Dermis blood vessel endothelial cell (primary cell): ENCODE data around the gene AGBL5. TPM values are rescaled to one million over a fixed set of nuclear protein-coding genes. Genes with fewer than 3 reads are reported as not detected.

ENCODE experiments used
- DNase-seq: peaks from one replicate; pipeline ENCODE4 v3.0.0; 2010
- total RNA-seq: library from RNA; depleted of rRNA; stranded (reverse); fragments of >200 nt; gene quantifications from 2 replicates; pipeline ENCODE4 v1.2.3, GENCODE V29; 2014

Gene AGBL5
- total RNA-seq, 1 donor from 2014 or later = 17.0 TPM

DNA sequence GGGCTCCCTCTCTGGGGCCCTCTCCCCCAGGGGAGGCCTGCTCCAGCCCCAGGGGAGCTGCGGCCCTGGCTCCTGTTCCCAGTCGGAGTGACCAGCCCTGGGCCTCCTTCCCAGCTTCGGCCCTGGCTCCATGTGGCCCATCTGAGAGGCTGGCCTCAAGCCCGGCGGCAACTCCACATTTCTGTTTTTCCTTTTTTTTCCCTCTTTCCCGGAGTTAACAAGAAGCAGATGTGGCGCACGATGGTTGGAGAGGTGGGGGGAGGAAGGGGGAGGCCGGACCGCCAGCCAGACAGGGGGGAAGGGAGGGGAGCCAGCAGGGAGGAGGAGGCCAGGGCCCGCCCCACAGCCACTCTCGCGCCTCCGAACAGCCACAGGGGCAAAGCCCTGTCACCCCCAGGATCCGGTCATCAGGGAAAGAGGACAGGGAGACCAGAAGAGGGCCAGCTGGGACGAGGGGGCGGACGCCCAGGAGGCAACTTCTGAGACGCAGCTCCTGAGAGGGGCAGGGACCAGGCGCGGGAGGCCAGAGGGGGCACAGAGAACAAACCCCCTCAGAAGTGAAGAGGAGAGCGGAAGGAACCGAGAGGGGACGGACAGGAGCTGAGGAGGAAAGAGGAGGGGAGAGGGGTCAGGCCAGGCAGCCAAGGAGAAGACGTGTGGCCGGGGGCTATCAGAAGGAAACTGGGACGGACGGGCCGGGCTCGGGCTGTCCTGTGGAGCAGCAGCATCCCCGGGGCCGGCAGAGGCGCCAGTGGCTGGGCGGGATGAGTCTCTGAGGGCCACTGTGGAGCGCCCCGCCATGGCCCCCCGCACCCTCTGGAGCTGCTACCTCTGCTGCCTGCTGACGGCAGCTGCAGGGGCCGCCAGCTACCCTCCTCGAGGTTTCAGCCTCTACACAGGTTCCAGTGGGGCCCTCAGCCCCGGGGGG is 27.1 kb downstream of the AGBL5 start, which contains the start of gene EMILIN1:
Gene EMILIN1, plus strand, starts transcription at position 349 of the 928 bp plus-strand sequence. Its CDS starts 451 bp downstream, at position 800.
- DNase-seq = no peak

DNA sequence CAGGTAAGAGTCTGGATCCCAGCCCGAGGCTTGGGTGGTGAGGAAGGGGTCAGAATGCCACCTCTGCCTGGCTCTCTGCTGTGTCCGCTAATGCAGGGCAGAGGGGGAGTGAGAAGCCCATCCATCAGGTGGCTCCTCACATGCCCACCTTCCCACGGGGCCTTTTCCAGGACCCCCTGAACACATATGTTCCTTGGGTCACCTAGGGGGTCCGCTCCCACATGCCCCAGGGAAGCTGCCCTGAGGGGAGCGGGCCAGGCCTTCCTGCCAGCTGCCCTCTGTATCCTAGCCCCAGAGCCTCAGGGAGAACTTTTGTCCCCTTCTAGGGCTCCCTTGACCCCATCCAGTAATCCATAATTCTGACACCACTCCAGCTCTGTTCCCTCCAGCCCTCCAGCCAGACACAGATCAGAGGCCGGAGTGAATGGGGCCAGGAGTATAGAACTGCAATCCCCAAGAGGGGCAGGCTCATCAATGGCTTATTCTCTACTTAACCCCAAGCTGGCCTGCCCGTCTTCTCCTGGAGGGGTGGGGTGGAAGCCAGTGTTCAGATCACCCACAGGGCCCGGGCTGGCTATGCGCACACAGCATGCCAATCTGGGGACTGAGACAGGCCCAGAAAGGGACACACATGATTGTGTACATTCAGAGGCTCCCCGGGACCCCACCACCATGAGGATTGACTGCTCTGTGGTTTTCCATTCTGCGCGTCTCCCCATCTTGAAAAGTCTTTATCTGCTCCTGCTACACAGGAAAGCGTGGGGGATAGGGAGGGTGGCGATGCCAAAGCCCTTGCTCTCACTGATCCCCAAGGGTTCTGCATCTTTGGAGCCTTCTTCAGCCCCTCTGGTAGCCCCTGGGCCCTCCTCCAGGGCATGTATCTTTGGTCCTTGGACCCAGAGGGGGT is 28.0 kb downstream of the AGBL5 start:
- no peak for DNase-seq

DNA sequence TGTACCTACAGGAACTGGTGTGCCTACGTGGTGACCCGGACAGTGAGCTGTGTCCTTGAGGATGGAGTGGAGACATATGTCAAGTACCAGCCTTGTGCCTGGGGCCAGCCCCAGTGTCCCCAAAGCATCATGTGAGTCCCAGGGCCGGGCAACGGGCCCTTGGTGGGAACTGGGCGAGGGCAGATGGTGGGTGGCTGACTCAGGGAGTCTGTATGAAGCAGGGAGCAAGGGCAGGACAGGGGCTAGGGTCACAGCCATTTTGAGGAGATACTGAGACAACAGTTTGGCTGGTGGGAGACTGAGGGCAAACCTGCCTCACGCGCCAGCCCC is 28.6 kb downstream of the AGBL5 start:
- no peak for DNase-seq

DNA sequence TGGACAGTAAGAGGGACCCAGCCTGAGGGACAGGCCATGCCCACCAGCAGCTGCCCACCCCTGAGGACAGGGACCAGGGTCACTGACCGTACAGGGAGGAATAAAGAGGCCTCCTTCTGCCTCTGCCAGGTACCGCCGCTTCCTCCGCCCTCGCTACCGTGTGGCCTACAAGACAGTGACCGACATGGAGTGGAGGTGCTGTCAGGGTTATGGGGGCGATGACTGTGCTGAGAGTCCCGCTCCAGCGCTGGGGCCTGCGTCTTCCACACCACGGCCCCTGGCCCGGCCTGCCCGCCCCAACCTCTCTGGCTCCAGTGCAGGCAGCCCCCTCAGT is 29.1 kb downstream of the AGBL5 start:
- no peak for DNase-seq

DNA sequence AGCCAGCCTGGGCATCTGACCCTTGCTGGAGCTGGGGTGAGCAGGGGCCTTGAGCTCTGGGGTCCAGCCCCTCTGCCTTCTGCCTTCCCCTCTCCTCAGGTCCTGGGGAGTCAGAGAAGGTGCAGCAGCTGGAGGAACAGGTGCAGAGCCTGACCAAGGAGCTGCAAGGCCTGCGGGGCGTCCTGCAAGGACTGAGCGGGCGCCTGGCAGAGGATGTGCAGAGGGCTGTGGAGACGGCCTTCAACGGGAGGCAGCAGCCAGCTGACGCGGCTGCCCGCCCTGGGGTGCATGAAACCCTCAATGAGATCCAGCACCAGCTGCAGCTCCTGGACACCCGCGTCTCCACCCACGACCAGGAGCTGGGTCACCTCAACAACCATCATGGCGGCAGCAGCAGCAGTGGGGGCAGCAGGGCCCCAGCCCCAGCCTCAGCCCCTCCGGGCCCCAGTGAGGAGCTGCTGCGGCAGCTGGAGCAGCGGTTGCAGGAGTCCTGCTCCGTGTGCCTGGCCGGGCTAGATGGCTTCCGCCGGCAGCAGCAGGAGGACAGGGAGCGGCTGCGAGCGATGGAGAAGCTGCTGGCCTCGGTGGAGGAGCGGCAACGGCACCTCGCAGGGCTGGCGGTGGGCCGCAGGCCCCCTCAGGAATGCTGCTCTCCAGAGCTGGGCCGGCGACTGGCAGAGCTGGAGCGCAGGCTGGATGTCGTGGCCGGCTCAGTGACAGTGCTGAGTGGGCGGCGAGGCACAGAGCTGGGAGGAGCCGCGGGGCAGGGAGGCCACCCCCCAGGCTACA is 30.7 kb downstream of the AGBL5 start:
- DNase-seq = no peak

DNA sequence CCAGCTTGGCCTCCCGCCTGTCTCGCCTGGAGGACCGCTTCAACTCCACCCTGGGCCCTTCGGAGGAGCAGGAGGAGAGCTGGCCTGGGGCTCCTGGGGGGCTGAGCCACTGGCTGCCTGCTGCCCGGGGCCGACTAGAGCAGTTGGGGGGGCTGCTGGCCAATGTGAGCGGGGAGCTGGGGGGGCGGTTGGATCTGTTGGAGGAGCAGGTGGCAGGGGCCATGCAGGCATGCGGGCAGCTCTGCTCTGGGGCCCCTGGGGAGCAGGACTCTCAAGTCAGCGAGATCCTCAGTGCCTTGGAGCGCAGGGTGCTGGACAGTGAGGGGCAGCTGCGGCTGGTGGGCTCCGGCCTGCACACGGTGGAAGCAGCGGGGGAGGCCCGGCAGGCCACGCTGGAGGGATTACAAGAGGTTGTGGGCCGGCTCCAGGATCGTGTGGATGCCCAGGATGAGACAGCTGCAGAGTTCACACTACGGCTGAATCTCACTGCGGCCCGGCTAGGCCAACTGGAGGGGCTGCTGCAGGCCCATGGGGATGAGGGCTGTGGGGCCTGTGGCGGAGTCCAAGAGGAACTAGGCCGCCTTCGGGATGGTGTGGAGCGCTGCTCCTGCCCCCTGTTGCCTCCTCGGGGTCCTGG is 31.4 kb downstream of the AGBL5 start:
- DNase-seq = no peak

DNA sequence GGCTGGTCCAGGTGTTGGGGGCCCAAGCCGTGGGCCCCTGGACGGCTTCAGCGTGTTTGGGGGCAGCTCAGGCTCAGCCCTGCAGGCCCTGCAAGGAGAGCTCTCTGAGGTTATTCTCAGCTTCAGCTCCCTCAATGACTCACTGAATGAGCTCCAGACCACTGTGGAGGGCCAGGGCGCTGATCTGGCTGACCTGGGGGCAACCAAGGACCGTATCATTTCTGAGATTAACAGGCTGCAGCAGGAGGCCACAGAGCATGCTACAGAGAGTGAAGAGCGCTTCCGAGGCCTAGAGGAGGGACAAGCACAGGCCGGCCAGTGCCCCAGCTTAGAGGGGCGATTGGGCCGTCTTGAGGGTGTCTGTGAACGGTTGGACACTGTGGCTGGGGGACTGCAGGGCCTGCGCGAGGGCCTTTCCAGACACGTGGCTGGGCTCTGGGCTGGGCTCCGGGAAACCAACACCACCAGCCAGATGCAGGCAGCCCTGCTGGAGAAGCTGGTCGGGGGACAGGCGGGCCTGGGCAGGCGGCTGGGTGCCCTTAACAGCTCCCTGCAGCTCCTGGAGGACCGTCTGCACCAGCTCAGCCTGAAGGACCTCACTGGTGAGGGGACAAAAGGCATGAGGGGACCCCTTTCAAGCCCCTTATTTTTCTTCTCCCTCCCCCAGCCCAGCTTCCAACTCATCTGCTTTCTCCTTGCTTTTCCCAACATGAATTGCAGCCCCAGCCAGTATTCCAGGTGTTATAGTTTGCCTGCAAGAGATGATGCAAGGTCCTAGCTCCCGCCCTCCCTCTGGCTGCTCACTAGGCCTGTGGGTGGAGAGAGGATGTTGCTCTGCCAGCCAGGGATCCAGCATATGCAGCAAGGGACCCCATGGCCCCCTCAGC is 32.2 kb downstream of the AGBL5 start:
- no peak for DNase-seq

DNA sequence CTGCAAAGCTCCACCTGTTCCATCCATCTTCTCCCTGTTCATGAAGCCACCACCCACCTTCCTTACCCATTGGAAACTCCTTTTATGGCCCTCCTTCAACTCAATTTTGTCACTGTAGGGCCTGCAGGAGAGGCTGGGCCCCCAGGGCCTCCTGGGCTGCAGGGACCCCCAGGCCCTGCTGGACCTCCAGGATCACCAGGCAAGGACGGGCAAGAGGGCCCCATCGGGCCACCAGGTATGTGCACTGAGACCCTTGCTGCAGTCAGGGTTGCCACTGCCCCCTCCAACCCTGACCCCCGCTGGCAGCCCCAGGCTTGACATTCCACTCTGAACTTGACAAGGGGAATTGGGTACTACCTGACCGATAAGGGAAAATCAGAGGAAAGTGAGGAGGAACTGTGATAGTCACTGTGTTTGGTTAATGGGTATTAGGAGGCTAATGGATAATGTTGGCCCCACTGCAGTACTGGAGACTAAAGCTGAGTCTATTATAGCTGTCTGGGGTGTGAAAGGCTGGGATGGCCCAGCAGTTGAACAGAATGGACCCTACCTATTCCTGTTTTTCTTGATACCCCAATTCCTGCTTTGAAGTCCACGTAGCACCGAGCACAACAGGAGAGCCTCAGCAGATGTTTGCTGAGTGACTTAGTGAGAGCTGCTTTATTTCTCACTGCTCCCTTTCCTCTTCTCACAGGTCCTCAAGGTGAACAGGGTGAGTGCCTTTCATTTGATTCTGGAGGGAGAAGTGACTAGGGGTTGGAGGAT is 33.0 kb downstream of the AGBL5 start:
- no peak for DNase-seq

DNA sequence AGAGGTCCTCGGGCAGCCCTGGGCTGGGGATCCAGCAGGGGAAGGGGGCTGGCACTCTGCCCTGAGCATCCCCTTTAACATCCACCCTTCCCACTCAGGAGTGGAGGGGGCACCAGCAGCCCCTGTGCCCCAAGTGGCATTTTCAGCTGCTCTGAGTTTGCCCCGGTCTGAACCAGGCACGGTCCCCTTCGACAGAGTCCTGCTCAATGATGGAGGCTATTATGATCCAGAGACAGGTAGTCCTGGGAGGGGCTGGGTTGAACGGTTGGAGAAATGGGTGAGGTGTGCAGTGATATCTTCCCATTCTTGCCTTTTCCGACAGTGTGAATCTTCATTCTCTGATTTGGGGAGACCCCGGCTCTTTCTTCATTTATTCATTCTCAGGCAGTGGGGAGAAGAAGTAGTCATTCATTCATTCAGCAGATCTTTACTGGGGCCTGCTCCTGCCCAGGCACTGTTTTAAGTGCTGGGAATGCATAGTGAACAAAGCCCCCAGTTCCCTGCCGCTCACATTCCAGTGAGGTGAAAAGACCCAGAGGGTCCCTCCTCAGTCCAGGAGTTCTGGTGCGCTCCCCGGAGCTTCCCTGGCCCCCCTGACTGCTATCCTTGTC is 33.7 kb downstream of the AGBL5 start:
- DNase-seq = no peak

DNA sequence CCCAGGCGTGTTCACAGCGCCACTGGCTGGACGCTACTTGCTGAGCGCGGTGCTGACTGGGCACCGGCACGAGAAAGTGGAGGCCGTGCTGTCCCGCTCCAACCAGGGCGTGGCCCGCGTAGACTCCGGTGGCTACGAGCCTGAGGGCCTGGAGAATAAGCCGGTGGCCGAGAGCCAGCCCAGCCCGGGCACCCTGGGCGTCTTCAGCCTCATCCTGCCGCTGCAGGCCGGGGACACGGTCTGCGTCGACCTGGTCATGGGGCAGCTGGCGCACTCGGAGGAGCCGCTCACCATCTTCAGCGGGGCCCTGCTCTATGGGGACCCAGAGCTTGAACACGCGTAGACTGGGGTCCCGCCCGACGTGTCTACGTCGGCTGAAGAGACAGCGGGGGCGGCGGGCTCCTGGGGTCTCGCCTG is 34.2 kb downstream of the AGBL5 start:
- peak; percentile 81 for DNase-seq

DNA sequence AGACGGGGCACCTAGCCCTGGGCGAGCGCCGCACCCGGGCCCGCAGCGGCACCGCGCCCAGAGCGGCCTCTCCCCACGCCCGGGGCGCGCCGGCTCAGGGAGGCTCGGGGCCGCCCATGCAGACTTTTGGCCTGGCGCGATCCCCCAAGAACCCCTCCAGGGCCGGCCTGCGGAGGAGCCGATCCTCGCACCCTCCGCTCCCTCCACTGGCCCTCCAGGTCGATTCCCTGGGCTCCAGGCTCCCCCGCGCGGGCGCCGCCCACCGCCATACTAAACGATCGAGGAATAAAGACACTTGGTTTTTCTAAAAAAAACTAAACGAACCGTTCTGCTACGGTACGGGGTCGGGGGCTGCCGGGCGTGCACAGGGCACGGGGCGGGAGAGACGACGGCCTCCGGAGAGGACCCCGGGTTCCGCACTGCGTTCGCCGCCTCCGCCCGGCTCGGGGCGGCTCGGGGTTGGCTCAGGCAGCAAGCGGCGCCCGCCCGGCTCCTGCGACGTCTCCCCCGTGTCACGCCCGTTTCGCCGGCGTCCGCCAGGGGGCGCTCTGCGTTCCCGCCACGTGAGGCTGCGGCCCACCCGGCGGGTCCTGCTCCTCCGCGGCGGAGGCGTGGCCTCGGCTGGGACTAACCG is 34.7 kb downstream of the AGBL5 start:
- peak; percentile 95 for DNase-seq

DNA sequence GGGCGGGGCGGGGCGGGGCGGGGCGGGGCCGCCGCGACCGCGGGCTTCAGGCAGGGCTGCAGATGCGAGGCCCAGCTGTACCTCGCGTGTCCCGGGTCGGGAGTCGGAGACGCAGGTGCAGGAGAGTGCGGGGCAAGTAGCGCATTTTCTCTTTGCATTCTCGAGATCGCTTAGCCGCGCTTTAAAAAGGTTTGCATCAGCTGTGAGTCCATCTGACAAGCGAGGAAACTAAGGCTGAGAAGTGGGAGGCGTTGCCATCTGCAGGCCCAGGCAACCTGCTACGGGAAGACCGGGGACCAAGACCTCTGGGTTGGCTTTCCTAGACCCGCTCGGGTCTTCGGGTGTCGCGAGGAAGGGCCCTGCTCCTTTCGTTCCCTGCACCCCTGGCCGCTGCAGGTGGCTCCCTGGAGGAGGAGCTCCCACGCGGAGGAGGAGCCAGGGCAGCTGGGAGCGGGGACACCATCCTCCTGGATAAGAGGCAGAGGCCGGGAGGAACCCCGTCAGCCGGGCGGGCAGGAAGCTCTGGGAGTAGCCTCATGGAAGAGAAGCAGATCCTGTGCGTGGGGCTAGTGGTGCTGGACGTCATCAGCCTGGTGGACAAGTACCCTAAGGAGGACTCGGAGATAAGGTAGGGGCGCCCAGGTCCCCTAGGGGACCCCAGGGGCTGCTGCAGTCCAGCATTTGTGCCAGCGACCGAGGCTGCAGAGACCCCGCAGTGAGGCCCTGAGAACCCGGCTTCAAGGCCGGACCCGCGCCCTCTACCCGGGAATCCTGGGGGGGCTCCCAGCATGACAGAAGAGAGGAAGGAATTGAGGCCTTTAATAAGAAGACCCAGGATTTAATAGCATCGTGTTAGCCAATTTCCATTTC is 35.5 kb downstream of the AGBL5 start, which contains the start of gene KHK:
Gene KHK, plus strand, starts transcription at position 49 of the 870 bp plus-strand sequence. Its CDS starts 488 bp downstream, at position 537.
- DNase-seq = peak; percentile 22

DNA sequence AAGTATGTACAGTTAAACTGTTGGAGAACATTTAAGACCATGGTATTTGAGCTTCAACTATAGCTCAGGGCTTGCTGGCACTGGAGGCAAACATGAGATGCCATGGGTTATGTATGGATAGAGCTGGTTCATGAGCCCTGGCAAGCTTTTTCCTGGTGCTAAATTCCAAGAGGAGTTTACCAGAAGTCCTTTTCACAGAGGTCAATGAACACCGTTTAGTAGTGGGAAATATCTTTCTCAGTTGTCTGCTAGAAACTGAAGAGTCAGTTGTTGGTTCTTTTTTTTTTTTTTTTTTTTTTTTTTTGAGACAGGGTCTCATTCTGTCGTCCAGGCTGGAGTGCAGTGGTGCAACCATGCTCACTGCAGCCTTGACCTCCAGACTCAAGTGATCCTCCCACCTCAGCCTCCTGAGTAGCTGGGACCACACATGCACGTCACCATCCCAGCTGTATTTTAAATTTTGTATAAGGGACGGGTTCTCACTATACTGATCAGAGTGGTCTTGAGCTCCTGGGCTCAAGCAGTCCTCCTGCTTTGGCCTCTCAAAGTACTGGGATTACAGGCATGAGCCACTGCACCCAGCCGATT is 36.4 kb downstream of the AGBL5 start:
- DNase-seq = no peak

DNA sequence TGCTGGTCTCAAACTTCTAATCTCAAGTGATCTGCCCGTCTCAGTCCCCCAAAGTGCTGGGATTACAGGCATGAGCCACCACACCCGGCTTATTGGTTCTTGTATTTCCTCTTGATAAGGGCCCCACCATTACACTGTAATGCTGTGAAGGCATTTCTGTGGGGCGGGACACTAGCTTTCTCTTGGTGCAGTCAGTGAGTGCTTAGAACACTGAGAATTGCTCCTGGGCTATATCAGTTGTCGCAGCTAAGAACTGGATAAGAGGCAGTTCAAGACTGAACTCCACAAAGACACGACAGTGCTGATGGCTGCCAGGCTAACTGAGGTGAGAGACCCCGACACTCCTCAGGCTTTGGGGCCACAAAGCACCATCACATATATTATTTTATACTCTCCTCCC is 37.2 kb downstream of the AGBL5 start:
- no peak for DNase-seq

DNA sequence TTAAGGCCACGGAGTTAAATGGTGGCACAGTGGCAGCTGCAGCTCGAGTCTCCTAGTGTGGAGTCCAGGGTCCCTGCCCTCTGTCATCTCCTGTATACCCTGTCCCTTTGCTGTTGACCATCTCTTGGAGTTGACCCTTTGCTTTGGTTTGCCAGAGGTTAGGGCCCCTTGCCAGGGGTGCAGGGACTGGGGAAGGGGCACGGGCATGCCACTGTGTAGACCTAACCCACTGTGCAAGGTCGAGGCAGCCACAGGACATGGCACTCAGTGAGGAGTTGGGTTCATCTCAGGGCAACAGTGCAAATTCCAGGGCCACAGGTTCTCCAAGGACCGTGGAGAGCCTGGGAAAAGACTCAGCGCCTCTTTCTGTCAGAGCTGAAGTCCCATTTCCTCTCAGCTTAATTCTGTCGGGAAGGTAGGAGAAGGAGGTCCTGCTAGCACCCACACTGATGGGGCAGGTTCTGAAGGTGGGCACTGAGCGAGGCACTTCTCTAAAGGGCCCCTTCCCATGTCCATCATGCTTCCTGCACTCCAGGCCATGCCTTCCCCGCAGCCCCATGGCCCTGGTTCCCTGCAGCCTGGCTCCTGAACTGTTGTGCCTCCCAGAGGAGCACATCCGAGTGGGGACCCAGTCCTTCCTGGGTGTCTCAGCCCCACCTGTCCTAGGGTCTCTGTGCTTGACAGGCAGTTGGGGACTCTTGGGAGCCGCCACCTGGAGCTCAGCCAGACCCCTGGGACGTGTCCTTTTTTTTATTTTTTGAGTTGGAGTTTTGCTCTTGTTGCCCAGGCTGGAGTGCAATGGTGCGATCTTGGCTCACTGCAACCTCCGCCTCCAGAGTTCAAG is 37.9 kb downstream of the AGBL5 start:
- DNase-seq = no peak

DNA sequence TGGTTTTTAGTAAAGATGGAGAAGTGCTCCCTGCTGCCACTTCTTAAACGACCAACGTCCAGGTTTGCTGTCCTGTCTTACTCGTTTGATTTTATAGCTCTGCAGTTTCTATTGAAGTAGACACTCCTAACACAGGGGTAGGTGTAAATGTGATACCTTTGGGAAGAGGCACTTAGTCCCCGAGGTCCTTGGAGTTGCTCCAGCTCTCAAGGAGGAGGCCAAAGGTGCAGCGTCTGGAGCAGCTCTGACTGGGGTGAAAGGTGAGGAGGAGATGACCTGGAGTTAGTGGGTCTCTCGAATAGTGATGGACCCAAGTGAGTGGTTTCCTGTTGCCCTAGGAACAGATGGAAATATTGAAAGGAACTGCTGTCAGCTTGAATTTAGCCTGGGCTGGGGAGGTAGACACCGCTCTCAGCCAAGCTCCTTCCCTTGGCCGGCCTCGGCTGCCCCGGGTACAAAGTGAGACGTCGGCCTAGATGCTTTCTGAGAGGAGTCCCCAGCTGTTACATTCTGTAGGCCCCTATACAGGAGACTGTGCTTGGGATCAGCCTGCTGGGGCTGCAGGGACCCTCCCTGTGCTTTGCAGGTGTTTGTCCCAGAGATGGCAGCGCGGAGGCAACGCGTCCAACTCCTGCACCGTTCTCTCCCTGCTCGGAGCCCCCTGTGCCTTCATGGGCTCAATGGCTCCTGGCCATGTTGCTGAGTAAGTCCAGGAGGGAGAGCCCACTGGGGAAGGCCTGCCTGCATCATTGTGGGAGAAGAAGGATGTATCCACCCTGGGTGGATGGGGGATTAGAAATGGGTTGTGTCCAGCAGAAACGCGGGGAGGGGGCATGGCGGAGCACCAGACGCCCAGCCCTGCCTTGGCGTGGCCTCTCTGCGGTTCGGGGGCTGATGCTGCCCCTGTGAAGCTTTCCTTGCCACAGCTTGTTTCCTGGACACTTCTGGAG is 40.6 kb downstream of the AGBL5 start:
- DNase-seq = no peak
